K562 (cell line): ENCODE results near the gene LXN. TPM values are rescaled to one million over a fixed set of nuclear protein-coding genes. Genes with fewer than 3 reads are reported as not detected.

ENCODE experiments used
- ATAC-seq: fragments of 200-7000 bp; cut with Tn5 transposase; 3 replicates; pipeline ENCODE4 v1.9.1; 2020; ENCODE audit warnings: moderate library complexity
- BruUV-seq: library from RNA; stranded (reverse); fragments of 400-500 nt; replicated peaks from 2 replicates; lab custom pipeline; 2021; lab: Mats Ljungman, UMichigan
- CTCF ChIA-PET: fragments of 300-600 bp; formaldehyde crosslinking; extraction: SDS; loops from one replicate; lab custom pipeline; 2021; ENCODE audit warnings: low intra/inter-chr PET ratio; lab: Yijun Ruan, JAX
- POLR2A ChIA-PET: fragments of 300-600, 350-650 bp; sonication (Branson Sonifier 250); formaldehyde crosslinking; extraction: SDS; loops from one replicate; lab custom pipeline; 2021; ENCODE audit warnings: antibody characterized with exemption, inconsistent platforms; lab: Yijun Ruan, JAX
- DNase-seq, 4 experiments: peaks; one replicate each; pipeline versions ENCODE4 v3.0.0 to v3.0.0-alpha.2; 2011 to 2018; ENCODE audit warnings: low spot score in 3 of 4, mixed read lengths in 3 of 4; ENCODE audit errors: extremely low read depth in 1 of 4
- FAIRE-seq: peaks from 2 replicates; lab custom pipeline; 2011; peaks lifted over from hg19 to GRCh38; lab: Jason Lieb, UNC
- H2AFZ ChIP-seq: 2 replicates; pipeline ENCODE4 v1.6.0; 2011; ENCODE audit warnings: low read depth, low read length, control low read depth, inconsistent platforms
- H3K27ac ChIP-seq: fragments of 200-600 bp; 3 replicates; pipeline ENCODE4 v1.8.0; 2011; ENCODE audit warnings: low read depth, mild to moderate bottlenecking, control low read depth, inconsistent platforms, low read length, moderate library complexity, mixed read lengths; ENCODE audit errors: extremely low read depth
- H3K27me3 ChIP-seq, 2 experiments: fragments of 300-600 bp in 1 of 2; 2 replicates in 1 of 2; 3 replicates in 1 of 2; pipeline versions ENCODE4 v1.6.0 to v1.8.0; 2011; ENCODE audit warnings: inconsistent platforms in 2 of 2, low read length in 2 of 2, mild to moderate bottlenecking in 1 of 2, mixed read lengths in 1 of 2, moderate library complexity in 1 of 2; ENCODE audit not compliant: control insufficient read depth in 2 of 2, insufficient read depth in 2 of 2
- H3K36me3 ChIP-seq: fragments of 300-600 bp; 3 replicates; pipeline ENCODE4 v1.8.0; 2011; ENCODE audit warnings: mild to moderate bottlenecking, low read length, inconsistent platforms; ENCODE audit not compliant: control insufficient read depth, insufficient read depth
- H3K4me1 ChIP-seq, 2 experiments: fragments of 200-600 bp in 1 of 2; replicated peaks in 1 of 2; 2 replicates in 1 of 2; 3 replicates in 1 of 2; pipeline versions ENCODE4 v1.5.1 to v1.8.0; 2011; ENCODE audit warnings: inconsistent platforms in 2 of 2, low read length in 2 of 2, mild to moderate bottlenecking in 1 of 2, mixed read lengths in 1 of 2, moderate library complexity in 1 of 2; ENCODE audit not compliant: control insufficient read depth in 2 of 2, insufficient read depth in 2 of 2
- H3K4me2 ChIP-seq: 2 replicates; pipeline ENCODE4 v1.6.1; 2011; ENCODE audit warnings: low read length, control low read depth, inconsistent platforms, mixed read lengths; ENCODE audit not compliant: insufficient read depth
- H3K4me3 ChIP-seq: fragments of 200-600 bp; sonication (generic), shearing (Covaris generic); 2 replicates; pipeline ENCODE4 v1.5.1; 2016; ENCODE audit warnings: control low read depth, inconsistent platforms
- H3K79me2 ChIP-seq: fragments of 200-600 bp; 3 replicates; pipeline ENCODE4 v1.8.0; 2011; ENCODE audit warnings: low read length, inconsistent platforms; ENCODE audit not compliant: control insufficient read depth, insufficient read depth
- H3K9ac ChIP-seq, 2 experiments: 2 replicates each; pipeline versions ENCODE4 v1.6.0 to v1.6.1; 2011; ENCODE audit warnings: low read depth in 2 of 2, low read length in 2 of 2, control low read depth in 1 of 2, inconsistent platforms in 1 of 2, mild to moderate bottlenecking in 1 of 2, mixed read lengths in 1 of 2; ENCODE audit not compliant: insufficient read depth in 1 of 2
- H3K9me1 ChIP-seq: one replicate; pipeline ENCODE4 v1.6.0; 2011; ENCODE audit warnings: inconsistent platforms, mild to moderate bottlenecking, low read length, moderate library complexity; ENCODE audit not compliant: control insufficient read depth, insufficient read depth
- H3K9me3 ChIP-seq: replicated peaks from 2 replicates; pipeline ENCODE4 v1.5.1; 2011; ENCODE audit warnings: low read depth, low read length, inconsistent platforms; ENCODE audit not compliant: control insufficient read depth, insufficient read depth
- H4K20me1 ChIP-seq: replicated peaks from 2 replicates; pipeline ENCODE4 v1.6.1; 2011; ENCODE audit warnings: low read length, inconsistent platforms, mixed read lengths; ENCODE audit not compliant: control insufficient read depth, insufficient read depth
- C11orf30 ChIP-seq: fragments of 450-650 bp; IDR thresholded peaks from 2 replicates; pipeline ENCODE4 v1.6.1; 2016; ENCODE audit warnings: low read depth, mild to moderate bottlenecking
- CBFA2T3 ChIP-seq: fragments of 450-650 bp; IDR thresholded peaks from 2 replicates; pipeline ENCODE4 v1.6.1; 2017
- EHMT2 ChIP-seq: fragments of 450-650 bp; IDR thresholded peaks from 2 replicates; pipeline ENCODE4 v1.6.1; 2018; ENCODE audit warnings: antibody characterized with exemption
- EP300 ChIP-seq: IDR thresholded peaks from 2 replicates; pipeline ENCODE4 v1.6.1; 2012; ENCODE audit warnings: low read length, improper control_type of control experiment
- HNRNPUL1 ChIP-seq: fragments of 200-400 bp; formaldehyde crosslinking; IDR thresholded peaks from 2 replicates; pipeline ENCODE4 v1.6.1; 2017; ENCODE audit warnings: low read length
- MTA2 ChIP-seq: fragments of 450-650 bp; IDR thresholded peaks from 2 replicates; pipeline ENCODE4 v1.6.1; 2016; ENCODE audit warnings: low read depth
- NELFE ChIP-seq: IDR thresholded peaks from 2 replicates; pipeline ENCODE4 v1.6.1; 2011; ENCODE audit warnings: mild to moderate bottlenecking; ENCODE audit not compliant: insufficient read depth, insufficient read length
- PML ChIP-seq: IDR thresholded peaks from 2 replicates; pipeline ENCODE4 v1.6.1; 2012; ENCODE audit warnings: low read length, inconsistent platforms
- SMAD1 ChIP-seq: fragments of 150-350 bp; IDR thresholded peaks from 2 replicates; pipeline ENCODE4 v1.6.1; 2014; ENCODE audit warnings: low read length, low read depth; ENCODE audit not compliant: partially characterized antibody
- SMARCA5 ChIP-seq: fragments of 450-650 bp; IDR thresholded peaks from 2 replicates; pipeline ENCODE4 v1.6.1; 2016
- SP1 ChIP-seq: sonication (generic); formaldehyde crosslinking; IDR thresholded peaks from 2 replicates; pipeline ENCODE4 v1.8.1; 2022; ENCODE audit warnings: mild to moderate bottlenecking, missing genetic modification reagents
- TOE1 ChIP-seq, 2 experiments: fragments of 450-650 bp in 1 of 2; sonication (generic) in 1 of 2; formaldehyde crosslinking in 1 of 2; IDR thresholded peaks; 2 replicates each; pipeline versions ENCODE4 v1.7.1 to v1.8.0; 2016 to 2022; ENCODE audit warnings: borderline replicate concordance in 2 of 2, mild to moderate bottlenecking in 2 of 2, antibody characterized with exemption in 1 of 2, inconsistent platforms in 1 of 2, low read depth in 1 of 2, missing genetic modification reagents in 1 of 2, moderate library complexity in 1 of 2
- XRCC4 ChIP-seq: IDR thresholded peaks from one replicate; pipeline ENCODE4 v1.6.1; 2011; ENCODE audit not compliant: insufficient read depth, insufficient read length; ENCODE audit errors: extremely low read depth
- ZNF561 ChIP-seq: fragments of 450-650 bp; formaldehyde crosslinking; conservative IDR thresholded peaks from 2 replicates; pipeline ENCODE4 v1.4.0; 2020; ENCODE audit warnings: mild to moderate bottlenecking, moderate library complexity
- WGBS: fragments of 100-300 bp; shearing (Covaris generic); methylation state at CpG from one replicate; pipeline ENCODE4 v1.1.6; 2016; ENCODE audit warnings: low coverage, mixed read lengths; ENCODE audit not compliant: insufficient coverage; ENCODE audit errors: missing lambda C conversion rate; 5-methylcytosine and 5-hydroxymethylcytosine counted together
- in situ Hi-C: fragments of 300-500 bp; cut with MboI; formaldehyde crosslinking; loops from 4 replicates; pipeline ENCODE4 v1.15.0; 2018; ENCODE audit warnings: inconsistent platforms, mixed read lengths
- intact Hi-C: fragments of 100-400 bp; cut with micrococcal nuclease; formaldehyde crosslinking; loops from 2 replicates; pipeline ENCODE4 v1.14.2; 2022
- polyA plus RNA-seq, 8 experiments: library from polyadenylated mRNA; depleted of rRNA in 4 of 8; stranded (reverse) in 5 of 8; unstranded in 3 of 8; fragments of >200 nt; fragmentation: Nextera tagmentation in 2 of 8; fragmentation: Illumina TruSeq in 1 of 8; extraction: Ambion mirVana in 2 of 8; extraction: Trizol in 1 of 8; gene quantifications; 2 replicates each; pipeline versions ENCODE4 v1.2.1 to v1.2.3, GENCODE V29; 2011 to 2014; ENCODE audit warnings: inconsistent platforms in 1 of 8, missing spikeins in 1 of 8
- total RNA-seq, 7 experiments: library from RNA; depleted of rRNA in 6 of 7; stranded (reverse); fragments of >200 nt in 6 of 7; fragmentation: Illumina TruSeq in 2 of 7; extraction: Trizol in 2 of 7; gene quantifications; 2 replicates each; pipeline versions ENCODE4 v1.2.1 to v1.2.3, GENCODE V29; 2011 to 2021; ENCODE audit warnings: low replicate concordance in 1 of 7
- TF ChIP-seq, protein P1 (sequence below): sonication (generic); formaldehyde crosslinking; IDR thresholded peaks from 2 replicates; pipeline ENCODE4 v1.8.0; 2022; ENCODE audit warnings: mild to moderate bottlenecking, missing genetic modification reagents
- TF ChIP-seq, protein P2 (sequence below): fragments of 250-450 bp; sonication (Bioruptor Pico); IDR thresholded peaks from 2 replicates; pipeline ENCODE4 v1.4.0; 2020
- TF ChIP-seq, protein P3 (sequence below), 2 experiments: fragments of 200-800 bp in 1 of 2; sonication (Bioruptor generic) in 1 of 2; sonication (generic) in 1 of 2; formaldehyde crosslinking in 1 of 2; IDR thresholded peaks in 1 of 2; conservative IDR thresholded peaks in 1 of 2; 2 replicates each; pipeline versions ENCODE4 v1.5.0 to v1.6.1; 2016 to 2020; ENCODE audit warnings: missing compliant biosample characterization in 1 of 2, missing genetic modification characterization in 1 of 2, missing genetic modification reagents in 1 of 2

The LXN gene
- total and polyA plus RNA-seq, 9 of the 15 experiments (the other 6 are each of a cell fraction or from before 2014, with no cell fraction given) = 0.08 to 0.13 TPM; not detected in 7

DNA sequence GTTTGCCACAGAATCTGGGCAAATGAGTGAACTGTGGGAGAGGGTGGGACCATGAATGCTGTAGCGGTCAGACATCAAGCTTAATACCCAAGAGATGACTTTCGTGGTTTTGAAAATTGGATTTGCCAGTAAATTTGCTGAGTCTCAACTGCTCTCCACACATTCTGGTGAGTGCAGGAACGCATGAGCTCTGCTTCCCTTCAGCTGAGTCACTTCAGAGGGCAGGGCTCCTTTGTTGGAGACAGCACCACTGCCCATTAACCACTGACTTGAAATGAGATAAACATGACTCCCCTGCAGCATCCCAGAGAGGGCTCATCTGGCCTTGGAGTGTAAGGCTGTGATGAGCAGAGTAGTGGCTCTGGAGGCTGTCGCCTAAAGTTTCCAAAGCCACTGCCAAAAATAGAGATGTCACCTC, 37.2 kb upstream of the LXN start (continued):
- TF ChIP-seq EP300 = no peak
- TF ChIP-seq SP1 (CRISPR knock-in tag) = no peak
- TF ChIP-seq, protein P1, sequence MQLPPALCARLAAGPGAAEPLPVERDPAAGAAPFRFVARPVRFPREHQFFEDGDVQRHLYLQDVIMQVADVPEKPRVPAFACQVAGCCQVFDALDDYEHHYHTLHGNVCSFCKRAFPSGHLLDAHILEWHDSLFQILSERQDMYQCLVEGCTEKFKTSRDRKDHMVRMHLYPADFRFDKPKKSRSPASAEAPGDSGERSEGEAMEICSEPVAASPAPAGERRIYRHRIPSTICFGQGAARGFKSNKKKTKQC (CRISPR knock-in tag) = no peak
- no peak for TF ChIP-seq ZNF561 (CRISPR knock-in tag)
- 0 out of 2 replicates have a peak, but pooled peaks have one; percentile 10 for TF ChIP-seq EHMT2
- no peak for TF ChIP-seq HNRNPUL1
- TF ChIP-seq MTA2 = no peak
- TF ChIP-seq NELFE = no peak
- TF ChIP-seq C11orf30 = peak; percentile 62; the same call in 1 of the 2 replicates
- TF ChIP-seq TOE1 (IDR thresholded peaks at IDR 0.05; ENCODE audit: borderline replicate concordance) = no peak
- no peak for TF ChIP-seq TOE1 (CRISPR knock-in tag; IDR thresholded peaks at IDR 0.05; ENCODE audit: borderline replicate concordance, low read depth)
- no peak for TF ChIP-seq XRCC4

DNA sequence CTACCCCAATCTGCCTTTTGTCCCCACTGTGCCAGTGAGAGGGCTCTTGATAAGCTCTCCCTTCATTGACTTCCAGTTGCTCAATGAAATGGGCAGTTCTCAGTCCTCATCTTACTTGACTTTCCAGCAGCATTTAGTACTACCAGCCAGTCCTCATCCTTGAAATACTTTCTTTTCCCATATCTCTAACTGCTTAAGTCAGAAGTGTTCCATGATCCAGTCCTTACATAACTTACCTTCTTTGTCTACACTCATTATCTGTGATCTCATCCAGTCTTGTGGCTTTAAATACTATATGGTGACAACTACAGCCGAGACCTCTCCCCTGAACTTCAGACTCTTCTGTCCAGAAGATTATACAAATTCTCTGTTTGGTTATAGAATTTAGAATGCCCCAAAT, 31.1 kb upstream of the LXN start:
- BruUV-seq = no TSS peak
- ATAC-seq = no peak
- in situ Hi-C loops = no loop called here
- ChIA-PET CTCF (no interaction called here), POLR2A (interaction anchor here (0.7 to 1.4 kb wide), 2 partner anchors 9 kb away, joined by 3 to 4 read pairs; no protein-coding TSS in a partner anchor)
- FAIRE-seq = no peak
- DNase-seq = no peak
- peaks cover 7% of the 10 kb centered on the region; the same call in 1 of the 3 replicates for H3K79me2 ChIP-seq
- H4K20me1 ChIP-seq = no peaks in the 10 kb centered on the region
- H3K9me3 ChIP-seq = no peaks in the 10 kb centered on the region
- peaks cover 0 to 8% of the 10 kb centered on the region in 2 experiments; a peak in 3 of 5 replicates for H3K4me1 ChIP-seq
- WGBS = 50% methylated on average over 1 of the region's 1 CpG
- no peaks in the 10 kb centered on the region for H3K9me1 ChIP-seq
- no peak overlapping the region for H2AFZ ChIP-seq
- no peak overlapping the region for H3K4me3 ChIP-seq
- no peak overlapping the region for H3K9ac ChIP-seq
- H3K36me3 ChIP-seq = peaks cover 46% of the 10 kb centered on the region
- intact Hi-C loops = no loop called here
- no peaks in the 10 kb centered on the region for H3K27me3 ChIP-seq
- no peak overlapping the region for H3K4me2 ChIP-seq
- no peak overlapping the region for H3K27ac ChIP-seq
- TF ChIP-seq, protein P2, sequence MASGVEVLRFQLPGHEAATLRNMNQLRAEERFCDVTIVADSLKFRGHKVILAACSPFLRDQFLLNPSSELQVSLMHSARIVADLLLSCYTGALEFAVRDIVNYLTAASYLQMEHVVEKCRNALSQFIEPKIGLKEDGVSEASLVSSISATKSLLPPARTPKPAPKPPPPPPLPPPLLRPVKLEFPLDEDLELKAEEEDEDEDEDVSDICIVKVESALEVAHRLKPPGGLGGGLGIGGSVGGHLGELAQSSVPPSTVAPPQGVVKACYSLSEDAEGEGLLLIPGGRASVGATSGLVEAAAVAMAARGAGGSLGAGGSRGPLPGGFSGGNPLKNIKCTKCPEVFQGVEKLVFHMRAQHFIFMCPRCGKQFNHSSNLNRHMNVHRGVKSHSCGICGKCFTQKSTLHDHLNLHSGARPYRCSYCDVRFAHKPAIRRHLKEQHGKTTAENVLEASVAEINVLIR (CRISPR knock-in tag) = no peak
- no peak for TF ChIP-seq SMARCA5
- no peak for TF ChIP-seq CBFA2T3
- no peak for TF ChIP-seq SMAD1
- TF ChIP-seq, protein P3, sequence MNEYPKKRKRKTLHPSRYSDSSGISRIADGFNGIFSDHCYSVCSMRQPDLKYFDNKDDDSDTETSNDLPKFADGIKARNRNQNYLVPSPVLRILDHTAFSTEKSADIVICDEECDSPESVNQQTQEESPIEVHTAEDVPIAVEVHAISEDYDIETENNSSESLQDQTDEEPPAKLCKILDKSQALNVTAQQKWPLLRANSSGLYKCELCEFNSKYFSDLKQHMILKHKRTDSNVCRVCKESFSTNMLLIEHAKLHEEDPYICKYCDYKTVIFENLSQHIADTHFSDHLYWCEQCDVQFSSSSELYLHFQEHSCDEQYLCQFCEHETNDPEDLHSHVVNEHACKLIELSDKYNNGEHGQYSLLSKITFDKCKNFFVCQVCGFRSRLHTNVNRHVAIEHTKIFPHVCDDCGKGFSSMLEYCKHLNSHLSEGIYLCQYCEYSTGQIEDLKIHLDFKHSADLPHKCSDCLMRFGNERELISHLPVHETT (CRISPR knock-in tag; conservative IDR thresholded peaks at IDR 0.05 in 1 of 2, IDR thresholded peaks at IDR 0.05 in 1 of 2) = no peak
- no peak for TF ChIP-seq PML
